Measurements from ENCODE around the gene TBCK.

DNA sequence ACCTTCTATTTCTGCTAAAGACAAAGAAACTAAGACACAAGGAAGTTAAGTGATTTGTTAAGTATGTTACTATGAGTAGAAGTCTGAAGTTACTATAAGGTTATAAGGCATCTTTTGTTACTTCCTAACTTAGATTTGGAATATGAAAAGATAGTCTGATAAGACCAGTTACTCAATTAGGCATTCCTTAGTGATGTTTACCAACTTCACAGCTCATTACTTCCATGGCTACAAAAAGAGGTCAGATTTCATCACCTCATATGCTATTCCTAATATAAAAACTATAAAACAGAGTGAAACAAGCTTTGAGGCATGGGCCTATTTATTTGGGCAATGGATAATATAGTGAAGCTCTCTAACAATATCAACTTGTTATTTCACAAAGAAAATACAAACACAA is 143.1 kb downstream of the TBCK start:
- no peak for TF ChIP-seq EZH2 (IDR thresholded peaks at IDR 0.05; ENCODE audit: borderline replicate concordance, low read length)
- TF ChIP-seq, protein P1, sequence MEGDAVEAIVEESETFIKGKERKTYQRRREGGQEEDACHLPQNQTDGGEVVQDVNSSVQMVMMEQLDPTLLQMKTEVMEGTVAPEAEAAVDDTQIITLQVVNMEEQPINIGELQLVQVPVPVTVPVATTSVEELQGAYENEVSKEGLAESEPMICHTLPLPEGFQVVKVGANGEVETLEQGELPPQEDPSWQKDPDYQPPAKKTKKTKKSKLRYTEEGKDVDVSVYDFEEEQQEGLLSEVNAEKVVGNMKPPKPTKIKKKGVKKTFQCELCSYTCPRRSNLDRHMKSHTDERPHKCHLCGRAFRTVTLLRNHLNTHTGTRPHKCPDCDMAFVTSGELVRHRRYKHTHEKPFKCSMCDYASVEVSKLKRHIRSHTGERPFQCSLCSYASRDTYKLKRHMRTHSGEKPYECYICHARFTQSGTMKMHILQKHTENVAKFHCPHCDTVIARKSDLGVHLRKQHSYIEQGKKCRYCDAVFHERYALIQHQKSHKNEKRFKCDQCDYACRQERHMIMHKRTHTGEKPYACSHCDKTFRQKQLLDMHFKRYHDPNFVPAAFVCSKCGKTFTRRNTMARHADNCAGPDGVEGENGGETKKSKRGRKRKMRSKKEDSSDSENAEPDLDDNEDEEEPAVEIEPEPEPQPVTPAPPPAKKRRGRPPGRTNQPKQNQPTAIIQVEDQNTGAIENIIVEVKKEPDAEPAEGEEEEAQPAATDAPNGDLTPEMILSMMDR (IDR thresholded peaks at IDR 0.05; ENCODE audit: low read length): no peak
